NCI-H446 treated with DMSO at 0.1 percent for 48 hours (cell line): ENCODE measurements around the gene MKRN1.
"Not testable (repeated sequence)": the region's sequence is repeated elsewhere in the genome, so short reads cannot be mapped to it uniquely, and the experiment has no call there.

Experiments
- DNase-seq: peaks from one replicate; lab custom pipeline; 2025; lab: John Stamatoyannopoulos, UW

The MKRN1 gene

DNA sequence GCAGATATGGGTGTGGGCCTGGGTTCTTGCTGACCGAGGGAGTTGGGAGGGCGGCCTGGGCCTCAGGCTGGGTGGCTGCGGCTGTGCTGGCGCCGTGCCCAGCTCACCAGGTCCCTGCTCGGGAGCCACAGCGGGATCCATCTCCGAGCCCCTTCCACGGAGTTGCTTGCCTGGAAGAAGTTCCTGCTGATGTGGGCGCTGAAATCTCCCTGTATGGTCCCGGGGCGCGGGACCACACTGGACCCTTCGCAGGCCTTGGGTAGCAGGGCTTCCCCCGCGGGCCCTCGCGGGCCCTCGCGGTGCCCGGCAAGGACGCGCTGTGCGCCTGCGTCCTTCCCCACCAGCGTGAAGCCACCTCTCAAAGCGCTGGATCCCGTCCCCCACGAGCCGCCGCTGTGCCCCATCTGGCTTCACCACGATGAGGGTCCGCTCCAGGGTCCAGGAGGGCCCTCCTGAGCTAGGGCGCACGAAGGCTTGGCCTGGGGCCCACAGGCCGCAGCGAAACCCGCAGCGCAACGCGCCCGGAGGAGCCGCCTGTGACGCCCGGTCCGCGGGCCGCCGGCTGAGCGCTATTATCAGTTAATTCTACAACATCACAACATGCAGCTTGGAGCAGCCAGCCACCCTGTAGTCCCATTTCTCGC is 43.9 kb downstream of the MKRN1 start:
- no peak for DNase-seq

DNA sequence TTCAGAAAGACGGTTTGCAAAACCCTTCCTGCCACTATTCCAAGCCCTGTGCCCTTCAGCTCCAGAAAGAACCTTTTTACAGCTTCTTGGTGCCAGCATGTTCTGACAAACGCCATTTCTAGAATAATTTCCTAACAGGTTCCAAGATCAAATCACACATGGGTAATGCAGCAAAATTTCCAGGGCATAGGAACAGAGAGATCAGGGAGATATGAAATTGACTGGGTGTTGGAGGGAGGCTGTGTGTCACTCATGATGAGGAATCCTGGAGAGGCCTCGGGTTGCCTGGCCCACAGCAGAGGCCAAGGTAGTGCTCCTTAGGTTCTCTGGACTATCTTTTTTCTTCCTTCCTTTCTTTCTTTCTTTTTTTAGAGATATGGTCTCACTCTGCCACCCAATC is 45.9 kb downstream of the MKRN1 start:
- no peak for DNase-seq

- DNase-seq: no peak
Measured at GRCh38 chr7:140426130-140426529, 53.2 kb downstream of the MKRN1 start.

- DNase-seq: no peak
Measured at GRCh38 chr7:140425718-140426117, 53.6 kb downstream of the MKRN1 start.

GRCh38 chr7:140423501-140423900 is 55.8 kb downstream of the MKRN1 start:
- DNase-seq: no peak

DNA sequence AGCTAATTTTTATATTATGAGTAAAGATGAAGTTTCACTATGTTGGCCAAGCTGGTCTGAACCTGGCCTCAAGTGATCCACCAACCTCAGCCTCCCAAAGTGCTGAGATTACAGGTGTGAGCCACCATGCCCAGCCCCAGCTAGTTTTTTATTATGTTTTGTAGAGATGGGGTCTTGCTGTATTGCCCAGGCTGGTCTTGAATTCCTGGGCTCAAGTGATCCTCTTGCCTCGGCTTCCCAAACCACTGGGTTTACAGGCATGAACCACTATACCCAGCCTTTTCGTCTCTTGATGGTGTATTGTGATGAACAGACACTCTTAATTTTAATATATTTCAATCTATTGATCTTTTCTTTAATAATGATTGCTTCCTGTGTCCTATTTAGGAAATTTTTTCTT is 57.8 kb downstream of the MKRN1 start:
- no peak for DNase-seq

DNA sequence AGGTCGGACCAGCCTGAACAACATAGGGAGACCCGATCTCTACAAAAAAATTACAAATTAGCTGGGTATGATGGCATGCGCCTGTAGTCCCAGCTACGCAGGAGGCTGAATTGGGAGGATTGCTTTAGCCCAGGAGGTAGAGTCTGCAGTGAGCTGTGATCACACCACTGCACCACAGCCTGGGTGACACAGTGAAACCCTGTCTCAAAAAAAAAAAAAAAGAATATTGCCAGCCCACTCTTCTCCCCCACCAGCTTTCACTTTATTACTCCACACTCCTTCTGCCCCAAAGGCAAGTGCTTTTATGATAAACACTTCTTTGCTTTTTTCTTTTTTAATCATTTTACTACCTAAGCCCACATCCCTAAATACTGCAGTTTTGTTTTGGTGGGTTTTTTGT is 60.7 kb downstream of the MKRN1 start:
- no peak for DNase-seq

GRCh38 chr7:140418156-140418472 is 61.2 kb downstream of the MKRN1 start:
- not testable (repeated sequence) for DNase-seq

DNA sequence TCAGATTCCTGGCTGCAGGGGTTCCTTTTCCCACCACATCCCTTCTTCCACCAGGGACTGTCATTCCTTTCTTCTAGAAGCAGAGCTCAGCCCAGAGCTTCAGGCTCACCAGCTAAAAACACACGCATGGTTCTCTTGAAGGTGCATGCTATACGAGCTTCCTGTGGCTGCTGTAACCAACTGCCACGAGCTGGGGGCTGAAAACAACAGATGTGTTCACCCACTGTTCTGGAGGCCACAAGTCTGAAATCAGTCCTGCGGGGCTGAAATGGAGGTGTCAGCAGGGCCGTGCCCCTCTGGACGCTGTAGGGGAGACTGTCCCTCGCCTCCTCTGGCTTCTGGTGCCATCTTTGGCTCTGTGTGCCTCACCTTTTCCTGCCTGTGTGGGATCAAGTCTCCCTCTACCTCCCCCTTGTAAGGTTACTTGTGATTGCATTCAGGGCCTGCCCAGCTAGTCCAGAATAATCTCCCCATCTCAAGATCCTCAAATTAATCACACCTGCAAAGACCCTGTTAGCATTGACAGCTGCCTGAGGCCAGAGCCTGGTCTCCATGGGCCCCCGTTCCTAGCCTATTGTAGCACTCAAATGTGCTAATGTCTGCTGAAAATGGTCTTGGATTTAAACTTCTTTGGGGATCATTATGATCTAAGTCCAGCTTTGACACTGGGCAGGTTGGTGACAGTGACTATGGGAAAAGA is 61.7 kb downstream of the MKRN1 start:
- DNase-seq: no peak

- no peak for DNase-seq
Measured at GRCh38 chr7:140416560-140416959, 62.7 kb downstream of the MKRN1 start.

DNA sequence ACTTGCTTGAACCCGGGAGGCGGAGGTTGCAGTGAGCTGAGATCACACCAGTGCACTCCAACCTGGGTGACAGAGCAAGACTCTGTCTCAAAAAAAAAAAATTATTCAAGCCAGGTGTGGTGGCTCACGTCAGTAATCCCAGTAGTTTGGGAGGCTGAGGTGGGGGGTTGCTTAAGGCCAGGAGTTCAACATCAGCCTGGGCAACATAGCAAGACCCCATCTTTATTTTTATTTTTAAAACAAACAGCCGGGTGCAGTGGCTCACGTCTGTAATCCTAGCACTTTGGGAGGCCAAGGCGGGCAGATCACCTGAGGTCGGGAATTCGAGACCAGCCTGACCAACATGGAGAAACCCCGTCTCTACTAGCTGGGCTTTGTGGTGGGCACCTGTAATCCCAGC is 63.5 kb downstream of the MKRN1 start:
- not testable (repeated sequence) for DNase-seq

DNA sequence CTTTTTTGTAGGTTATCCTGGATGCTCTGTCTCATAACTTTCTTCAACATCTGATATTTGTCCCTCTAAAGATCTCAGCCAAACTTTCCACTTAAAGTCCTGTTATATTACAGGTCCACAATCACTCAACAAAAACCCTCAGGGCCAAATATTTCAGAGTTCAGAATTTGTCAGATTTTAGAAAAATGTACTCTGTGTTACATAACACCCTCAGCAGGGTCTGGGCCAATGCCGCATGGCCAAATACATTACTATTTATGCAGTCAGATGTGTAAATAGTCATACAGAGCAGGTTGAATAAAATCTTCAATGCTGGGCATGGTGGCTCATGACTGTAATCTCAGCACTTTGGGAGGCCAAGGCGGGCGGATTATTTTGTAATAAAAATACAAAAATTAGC is 63.9 kb downstream of the MKRN1 start:
- DNase-seq: no peak

DNA sequence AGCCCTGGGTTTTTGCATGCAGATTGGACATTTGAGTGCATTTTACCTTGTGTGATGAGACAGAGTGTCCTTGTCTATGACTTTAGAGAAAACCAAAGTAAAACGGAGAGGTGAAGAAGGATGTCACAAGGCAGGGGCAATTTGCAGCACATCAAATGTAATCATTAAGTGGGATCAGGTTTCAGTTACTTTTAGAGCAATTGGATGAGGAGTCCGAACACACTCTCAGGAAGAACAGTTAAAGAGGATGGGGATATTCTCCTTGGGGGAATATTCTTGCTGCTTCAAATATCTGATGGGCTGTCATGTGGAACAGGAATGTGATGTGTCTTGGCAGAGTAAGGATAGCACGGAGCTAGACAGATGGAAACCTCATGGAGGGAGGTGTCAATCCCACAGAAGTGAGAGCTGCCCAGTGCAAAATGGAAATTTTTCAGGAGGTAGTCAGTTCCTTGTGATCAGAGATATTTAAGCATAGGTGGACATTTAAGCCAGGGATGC is 74.7 kb downstream of the MKRN1 start:
- no peak for DNase-seq

GRCh38 chr7:140403878-140404564 is 75.3 kb downstream of the MKRN1 start, which contains the start of gene RAB19:
TSS of gene RAB19 (plus strand) at chr7:140404058. CDS start at chr7:140407647, 3,589 bp downstream.
- DNase-seq: no peak
